Activated naive CD4-positive, alpha-beta T cell (primary cell): ENCODE data around the gene ZNF267.
"Not testable (repeated sequence)": the region's sequence is repeated elsewhere in the genome, so short reads cannot be mapped to it uniquely, and the experiment has no call there.

ENCODE experiments used
- DNase-seq, 4 experiments: peaks; one replicate each; lab custom pipeline; 2025; lab: John Stamatoyannopoulos, UW

ZNF267 gene

DNA sequence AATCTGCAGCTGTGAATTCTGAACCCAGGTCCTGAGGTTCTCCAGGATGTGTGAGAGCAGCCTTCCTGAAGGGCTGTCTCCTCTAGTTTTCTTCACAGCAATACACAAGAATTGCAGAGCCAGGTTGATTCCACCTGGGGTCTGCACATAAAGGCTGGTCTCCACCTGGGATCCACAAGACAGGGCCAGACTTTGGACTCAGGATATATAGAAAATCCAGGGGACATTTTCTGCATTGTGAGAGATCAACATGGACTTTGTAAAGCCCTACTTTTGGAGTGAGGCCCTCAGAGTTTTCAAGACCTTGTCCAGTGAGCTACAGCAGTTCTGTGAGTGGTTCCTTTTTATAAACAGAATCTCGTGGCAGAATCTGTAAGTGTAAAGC, 6.3 kb downstream of the ZNF267 start:
- DNase-seq: no peak

DNA sequence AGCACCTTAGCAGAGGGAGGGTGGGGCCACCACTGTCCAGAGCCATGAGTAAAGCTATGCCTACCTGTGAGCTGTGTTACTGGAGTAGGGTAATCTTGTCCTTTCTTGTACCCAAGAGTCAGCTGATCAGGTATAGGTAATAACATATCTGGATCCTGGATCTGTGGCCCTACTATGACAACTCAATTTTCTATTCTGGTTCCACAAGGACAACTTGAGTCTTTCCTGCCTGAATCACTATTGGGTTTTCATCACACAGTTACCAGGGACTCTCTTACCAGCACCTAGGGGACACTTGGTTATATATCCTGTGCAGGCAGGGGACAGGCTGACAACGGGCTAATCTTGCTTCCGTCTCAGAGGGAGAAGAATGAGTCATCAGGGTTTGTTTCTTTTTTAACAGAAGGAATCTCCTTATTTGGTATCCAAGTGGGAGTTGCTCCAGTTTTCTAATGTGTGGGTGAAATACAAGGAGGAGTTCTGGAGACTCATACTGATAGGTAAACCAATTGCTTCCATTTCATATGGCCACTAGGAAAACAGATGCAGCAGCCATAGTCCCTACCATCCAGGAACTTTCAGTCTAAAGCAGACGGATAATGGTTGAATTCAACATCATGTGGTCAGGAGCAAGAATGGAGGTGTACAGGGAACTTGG, 6.8 kb downstream of the ZNF267 start:
- no peak for DNase-seq

DNA sequence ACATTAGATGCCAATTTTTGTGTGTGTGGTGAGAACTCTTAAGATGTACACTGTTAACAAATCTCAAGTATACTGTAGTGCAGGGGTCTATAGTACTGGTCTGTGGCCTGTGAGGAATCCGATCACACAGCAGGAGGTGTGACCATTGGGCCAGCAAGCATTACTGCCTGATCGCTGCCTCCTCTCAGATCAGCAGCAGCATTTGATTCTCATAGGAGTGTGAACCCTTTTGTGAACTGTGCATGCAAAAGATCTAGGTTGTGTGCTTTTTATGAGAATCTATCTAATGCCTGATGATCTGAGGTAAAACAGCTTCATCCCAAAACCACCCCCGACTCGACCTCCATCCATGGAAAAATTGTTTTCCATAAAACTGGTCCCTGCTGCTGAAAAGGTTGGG, 12.6 kb downstream of the ZNF267 start:
- no peak for DNase-seq

DNA sequence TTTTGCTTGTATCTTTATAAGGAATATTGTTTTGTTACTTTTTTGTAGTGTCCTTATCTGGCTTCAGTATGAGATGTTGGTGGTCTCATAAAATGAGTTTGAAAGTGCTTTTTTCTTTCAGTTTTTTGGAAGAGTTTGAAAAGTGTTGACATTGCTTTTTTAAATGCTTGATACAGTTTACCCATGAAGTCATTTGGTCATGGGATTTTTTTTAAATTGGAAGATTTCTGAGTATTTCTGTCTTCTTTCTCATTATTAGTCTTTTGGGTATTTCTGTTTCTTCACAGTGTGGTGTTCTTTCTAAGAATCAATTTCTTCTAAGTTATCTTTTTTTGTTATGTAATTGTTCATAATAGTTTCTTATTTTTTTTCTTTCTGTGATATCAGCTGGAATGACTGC, 15.1 kb downstream of the ZNF267 start:
- DNase-seq: no peak

DNA sequence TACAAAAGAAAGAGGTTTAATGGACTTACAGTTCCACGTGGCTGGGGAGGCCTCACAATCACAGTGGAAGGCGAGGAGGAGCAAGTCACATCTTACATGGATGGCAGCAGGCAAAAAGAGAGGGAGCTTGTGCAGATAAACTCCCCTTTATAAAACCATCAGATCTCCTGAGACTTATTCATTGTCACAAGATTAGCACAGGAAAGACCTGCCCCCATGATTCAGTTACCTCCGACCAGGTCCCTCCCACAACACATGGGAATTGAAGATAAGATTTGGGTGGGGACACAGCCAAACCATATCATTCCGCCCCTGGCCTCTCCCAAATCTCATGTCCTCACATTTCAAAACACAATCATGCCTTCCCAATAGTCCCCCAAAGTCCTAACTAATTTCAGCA, 18.5 kb downstream of the ZNF267 start:
- DNase-seq: not testable (repeated sequence)

DNA sequence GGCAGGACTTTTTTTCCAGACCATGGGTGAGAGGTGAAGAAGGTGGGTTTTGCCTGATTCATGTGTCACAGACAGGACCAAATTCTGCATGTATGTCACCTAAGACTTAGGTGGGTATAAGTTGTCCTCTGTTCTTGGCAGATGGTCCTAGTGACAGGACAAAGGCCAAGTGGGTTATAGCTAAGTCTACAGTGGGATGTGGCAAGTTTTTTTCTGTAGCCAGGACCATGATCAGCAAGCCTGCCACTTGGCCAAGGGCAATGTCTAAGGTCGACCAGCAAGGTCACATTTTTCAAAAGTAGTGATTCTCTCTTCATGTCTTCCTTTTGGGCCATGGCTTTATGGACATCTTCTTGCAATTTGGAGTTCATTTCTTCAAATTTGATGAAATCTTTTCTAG, 20.2 kb downstream of the ZNF267 start:
- DNase-seq: no peak

DNA sequence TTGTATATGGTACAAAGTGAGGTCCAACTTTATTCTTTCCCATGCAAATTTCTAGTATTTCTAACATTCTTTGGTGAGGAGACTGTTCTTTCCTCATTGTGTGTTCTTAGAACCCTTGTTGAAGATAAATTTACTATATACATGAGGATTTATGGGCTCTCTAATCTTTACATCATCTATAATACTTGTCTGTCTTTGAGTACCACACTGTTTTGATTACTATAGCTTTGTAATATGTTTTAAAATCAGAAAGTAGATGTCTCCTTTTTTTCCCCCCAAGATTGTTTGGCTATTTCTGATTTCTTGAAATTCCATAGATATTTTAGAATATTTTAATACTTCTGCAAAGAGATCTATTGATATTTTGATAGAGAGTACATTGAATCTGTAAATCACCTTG, 23.7 kb downstream of the ZNF267 start:
- no peak for DNase-seq

DNA sequence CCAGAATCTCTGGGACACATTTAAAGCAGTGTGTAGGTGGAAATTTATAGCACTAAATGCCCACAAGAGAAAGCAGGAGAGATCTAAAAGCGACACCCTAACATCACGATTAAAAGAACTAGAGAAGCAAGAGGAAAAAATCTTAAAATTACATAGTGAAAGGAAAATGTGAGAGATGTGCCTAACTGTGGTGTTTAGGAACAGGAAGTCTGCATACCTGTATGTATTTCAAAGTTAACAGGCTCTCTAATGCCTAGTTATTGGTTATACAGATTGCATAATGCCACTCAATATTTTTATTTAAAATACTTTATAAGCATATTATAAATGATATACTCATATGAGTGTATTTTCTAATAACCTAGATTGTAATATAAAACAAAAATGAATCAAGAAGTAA, 25.9 kb downstream of the ZNF267 start:
- no peak for DNase-seq

DNA sequence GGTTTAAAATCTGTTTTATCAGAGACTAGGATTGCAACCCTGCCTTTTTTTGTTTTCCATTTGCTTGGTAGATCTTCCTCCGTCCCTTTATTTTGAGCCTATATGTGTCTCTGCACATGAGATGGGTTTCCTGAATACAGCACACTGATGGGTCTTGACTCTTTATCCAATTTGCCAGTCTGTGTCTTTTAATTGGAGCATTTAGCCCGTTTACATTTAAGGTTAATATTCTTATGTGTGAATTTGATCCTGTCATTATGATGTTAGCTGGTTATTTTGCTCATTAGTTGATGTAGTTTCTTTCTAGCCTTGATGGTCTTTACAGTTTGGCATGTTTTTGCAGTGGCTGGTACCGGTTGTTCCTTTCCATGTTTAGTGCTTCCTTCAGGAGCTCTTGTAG, 31.0 kb downstream of the ZNF267 start:
- DNase-seq: not testable (repeated sequence)

DNA sequence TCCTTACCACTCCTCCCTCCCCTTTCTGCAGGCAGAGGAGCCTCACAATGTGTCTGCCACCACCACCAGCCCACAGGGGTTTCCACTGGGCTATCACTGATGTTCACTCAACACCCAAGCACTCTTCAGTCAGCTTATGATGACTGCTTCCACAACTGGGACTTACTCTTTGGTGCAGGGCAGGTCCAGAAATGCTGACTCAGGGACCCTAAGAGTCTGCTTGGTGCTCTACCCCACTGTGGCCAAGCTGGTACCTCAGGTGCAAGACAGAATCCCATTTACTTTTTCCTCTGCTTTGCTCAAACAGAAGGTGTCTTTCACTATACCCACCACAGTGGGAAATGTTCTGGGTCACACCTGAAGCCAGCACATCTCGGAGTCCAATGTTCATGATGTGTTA, 40.1 kb downstream of the ZNF267 start:
- no peak for DNase-seq

DNA sequence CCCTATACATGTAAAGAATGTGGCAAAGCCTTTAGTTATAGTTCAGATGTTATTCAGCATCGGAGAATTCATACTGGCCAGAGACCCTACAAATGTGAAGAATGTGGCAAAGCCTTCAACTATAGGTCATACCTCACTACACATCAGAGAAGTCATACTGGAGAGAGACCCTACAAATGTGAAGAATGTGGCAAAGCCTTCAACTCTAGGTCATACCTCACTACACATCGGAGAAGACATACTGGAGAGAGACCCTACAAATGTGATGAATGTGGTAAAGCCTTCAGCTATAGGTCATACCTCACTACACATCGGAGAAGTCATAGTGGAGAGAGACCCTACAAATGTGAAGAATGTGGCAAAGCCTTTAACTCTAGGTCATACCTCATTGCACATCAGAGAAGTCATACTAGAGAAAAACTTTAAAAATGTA, 42.5 kb downstream of the ZNF267 start:
- no peak for DNase-seq

DNA sequence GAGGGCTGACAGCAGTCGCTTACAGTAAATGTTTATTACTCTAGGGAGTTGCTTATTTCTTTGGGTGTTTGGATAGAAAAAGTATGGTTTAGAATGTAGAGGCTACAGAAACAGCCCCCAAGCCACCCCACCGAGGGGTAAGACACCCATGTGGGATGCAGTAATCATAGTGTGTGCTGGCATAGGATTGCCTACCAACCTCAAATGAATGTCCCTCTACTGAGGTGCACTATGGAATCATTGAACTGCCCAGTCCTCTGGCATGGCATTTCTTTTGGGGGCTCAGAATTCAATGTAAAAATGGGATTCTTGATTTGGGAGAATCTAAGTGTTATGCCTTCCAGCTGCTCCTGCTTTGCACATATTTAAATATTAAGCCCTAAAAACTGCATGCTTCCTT, 46.8 kb downstream of the ZNF267 start:
- no peak for DNase-seq

DNA sequence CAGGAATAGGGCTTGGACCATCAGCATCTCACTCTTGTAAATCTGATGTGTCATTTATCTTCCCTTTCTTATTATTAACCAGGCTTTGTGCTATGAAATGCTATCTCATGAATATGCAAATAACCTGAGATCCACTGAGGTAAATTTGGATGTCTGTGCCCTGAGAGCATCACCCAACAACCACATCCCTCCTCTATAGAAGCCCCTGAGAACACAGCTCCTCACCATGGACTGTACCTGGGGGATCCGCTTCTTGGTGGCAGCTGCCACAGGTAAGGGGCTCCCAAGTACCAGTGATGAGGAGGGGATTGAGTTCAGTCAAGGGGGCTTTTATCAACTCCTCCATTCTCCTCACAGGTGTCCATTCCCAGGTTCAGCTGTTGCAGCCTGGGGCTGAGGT, 78.2 kb downstream of the ZNF267 start:
- DNase-seq: not testable (repeated sequence)

DNA sequence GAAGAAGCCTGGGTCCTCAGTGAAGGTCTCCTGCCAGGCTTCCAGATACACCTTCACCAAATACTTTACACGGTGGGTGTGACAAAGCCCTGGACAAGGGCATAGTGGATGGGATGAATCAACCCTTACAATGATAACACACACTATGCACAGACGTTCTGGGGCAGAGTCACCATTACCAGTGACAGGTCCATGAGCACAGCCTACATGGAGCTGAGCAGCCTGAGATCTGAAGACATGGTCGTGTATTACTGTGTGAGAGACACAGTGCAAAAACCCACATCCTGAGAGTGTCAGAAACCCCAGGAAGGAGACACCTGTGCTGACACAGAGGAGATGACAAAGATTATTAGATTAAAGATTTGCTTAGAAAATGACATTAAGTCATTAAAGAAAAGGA, 78.6 kb downstream of the ZNF267 start:
- not testable (repeated sequence) for DNase-seq

DNA sequence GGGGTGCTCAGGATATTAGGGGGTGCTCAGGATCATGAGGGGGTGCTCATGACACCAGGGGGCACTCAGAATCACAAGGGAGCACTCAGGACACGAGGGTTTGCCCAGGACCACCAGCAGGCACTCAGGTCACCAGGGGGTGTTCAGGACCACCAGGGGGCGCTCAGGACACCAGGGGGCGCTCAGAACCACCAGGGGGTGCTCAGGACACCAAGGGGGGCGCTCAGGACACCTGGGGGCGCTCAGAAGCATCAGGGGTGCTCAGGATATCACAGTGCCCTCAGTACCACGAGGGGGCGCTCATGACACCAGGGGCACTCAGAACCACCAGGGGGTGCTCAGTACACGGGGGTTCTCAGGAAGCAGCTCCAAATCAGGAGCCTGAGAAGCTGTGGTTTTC, 82.6 kb downstream of the ZNF267 start:
- DNase-seq: not testable (repeated sequence)

DNA sequence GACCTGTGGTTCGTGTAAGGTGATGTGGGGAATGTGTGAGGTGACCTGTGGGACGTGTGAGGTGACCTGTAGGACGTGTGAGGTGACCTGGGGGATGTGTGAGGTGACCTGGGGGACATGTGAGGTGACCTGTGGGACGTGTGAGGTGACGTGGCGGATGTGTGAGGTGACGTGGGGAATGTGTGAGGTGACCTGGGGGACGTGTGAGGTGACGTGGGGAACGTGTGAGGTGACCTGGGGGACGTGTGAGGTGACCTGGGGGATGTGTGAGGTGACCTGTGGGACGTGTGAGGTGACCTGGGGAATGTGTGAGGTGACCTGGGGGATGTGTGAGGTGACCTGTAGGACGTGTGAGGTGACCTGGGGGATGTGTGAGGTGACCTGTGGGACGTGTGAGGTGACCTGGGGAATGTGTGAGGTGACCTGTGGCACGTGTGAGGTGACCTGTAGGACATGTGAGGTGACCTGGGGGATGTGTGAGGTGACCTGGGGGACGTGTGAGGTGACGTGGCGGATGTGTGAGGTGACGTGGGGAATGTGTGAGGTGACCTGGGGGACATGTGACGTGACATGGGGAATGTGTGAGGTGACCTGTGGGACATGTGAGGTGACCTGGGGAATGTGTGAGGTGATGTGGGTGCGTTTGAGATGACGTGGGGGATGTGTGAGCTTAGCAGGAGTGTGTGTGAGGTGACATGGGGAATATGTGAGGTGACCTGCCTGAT, 86.7 kb downstream of the ZNF267 start:
- DNase-seq: not testable (repeated sequence)
